ENCODE results near the gene ATG4C. TPM values are rescaled to one million over a fixed set of nuclear protein-coding genes. Genes with fewer than 3 reads are reported as not detected.
"Not testable (repeated sequence)": the region's sequence is repeated elsewhere in the genome, so short reads cannot be mapped to it uniquely, and the experiment has no call there.

The ATG4C gene
- total RNA-seq, 1 donor: 13.5 TPM

DNA sequence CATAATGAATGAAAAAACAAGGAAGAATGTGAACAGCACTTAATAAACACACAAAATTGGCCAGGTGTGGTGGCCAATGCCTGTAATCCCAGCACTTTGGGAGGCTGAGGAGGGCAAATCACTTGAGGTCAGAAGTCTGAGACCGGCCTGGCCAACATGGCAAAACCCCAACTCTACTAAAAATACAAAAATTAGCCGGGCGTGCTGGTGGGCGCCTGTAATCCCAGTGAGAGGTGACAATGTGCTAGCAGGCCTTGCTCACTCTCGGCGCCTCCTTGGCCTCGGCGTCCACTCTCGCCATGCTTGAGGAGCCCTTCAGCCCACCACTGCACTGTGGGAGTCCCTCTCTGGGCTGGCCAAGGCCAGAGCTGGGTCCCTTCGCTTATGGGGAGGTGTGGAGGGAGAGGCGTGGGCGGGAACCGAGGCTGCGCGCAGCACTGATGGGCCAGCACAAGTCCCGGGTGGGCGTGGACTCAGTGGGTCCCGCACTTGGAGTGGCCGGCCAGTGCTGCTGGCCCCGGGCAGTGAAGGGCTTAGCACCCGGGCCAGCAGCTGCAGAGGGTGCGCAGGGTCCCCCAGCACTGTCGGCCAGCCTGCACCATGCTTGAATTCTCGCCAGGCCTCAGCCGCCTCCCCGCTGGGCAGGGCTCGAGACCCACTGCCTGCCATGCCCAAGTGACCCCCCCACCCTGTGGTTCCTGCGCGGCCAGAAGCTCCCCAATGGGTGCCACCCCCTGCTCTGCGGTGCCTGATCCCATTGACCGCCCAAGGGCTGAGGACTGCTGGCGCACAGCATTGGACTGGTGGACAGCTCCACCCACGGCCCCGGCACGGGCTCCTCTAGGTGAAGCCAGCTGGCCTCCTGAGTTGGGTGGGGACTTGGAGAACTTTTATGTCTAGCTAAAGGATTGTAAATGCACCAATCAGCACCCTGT is 30.6 kb upstream of the ATG4C start:
- H3K4me3 ChIP-seq (ENCODE audit: low read depth, low read length): no peak overlapping the region
- TF ChIP-seq, protein P1, sequence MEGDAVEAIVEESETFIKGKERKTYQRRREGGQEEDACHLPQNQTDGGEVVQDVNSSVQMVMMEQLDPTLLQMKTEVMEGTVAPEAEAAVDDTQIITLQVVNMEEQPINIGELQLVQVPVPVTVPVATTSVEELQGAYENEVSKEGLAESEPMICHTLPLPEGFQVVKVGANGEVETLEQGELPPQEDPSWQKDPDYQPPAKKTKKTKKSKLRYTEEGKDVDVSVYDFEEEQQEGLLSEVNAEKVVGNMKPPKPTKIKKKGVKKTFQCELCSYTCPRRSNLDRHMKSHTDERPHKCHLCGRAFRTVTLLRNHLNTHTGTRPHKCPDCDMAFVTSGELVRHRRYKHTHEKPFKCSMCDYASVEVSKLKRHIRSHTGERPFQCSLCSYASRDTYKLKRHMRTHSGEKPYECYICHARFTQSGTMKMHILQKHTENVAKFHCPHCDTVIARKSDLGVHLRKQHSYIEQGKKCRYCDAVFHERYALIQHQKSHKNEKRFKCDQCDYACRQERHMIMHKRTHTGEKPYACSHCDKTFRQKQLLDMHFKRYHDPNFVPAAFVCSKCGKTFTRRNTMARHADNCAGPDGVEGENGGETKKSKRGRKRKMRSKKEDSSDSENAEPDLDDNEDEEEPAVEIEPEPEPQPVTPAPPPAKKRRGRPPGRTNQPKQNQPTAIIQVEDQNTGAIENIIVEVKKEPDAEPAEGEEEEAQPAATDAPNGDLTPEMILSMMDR (IDR thresholded peaks at IDR 0.05; ENCODE audit: insufficient read depth, low read length): no peak
- no peak for DNase-seq (ENCODE audit: low read depth)

DNA sequence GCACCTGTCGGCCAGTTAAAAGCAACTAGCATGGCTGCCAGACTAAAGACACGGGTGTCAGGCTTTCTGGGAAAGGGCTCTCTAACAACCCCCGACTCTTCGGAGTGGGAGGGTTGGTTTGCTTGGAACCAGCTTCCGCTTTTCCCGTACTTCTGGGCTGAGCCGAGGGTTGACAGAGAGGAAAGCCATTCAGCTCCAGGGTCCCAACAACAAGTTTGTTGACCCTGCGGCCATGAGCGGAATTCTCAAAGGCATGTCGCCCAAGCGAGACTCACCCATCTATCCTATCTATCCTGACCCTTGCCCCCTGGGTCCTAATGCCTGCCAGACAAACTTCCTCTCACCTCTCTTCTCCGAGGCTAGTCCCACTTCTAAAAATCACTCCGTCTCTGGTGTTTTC is 29.0 kb upstream of the ATG4C start:
- not testable (repeated sequence) for DNase-seq (ENCODE audit: low read depth); H3K4me3 ChIP-seq (ENCODE audit: low read depth, low read length)

DNA sequence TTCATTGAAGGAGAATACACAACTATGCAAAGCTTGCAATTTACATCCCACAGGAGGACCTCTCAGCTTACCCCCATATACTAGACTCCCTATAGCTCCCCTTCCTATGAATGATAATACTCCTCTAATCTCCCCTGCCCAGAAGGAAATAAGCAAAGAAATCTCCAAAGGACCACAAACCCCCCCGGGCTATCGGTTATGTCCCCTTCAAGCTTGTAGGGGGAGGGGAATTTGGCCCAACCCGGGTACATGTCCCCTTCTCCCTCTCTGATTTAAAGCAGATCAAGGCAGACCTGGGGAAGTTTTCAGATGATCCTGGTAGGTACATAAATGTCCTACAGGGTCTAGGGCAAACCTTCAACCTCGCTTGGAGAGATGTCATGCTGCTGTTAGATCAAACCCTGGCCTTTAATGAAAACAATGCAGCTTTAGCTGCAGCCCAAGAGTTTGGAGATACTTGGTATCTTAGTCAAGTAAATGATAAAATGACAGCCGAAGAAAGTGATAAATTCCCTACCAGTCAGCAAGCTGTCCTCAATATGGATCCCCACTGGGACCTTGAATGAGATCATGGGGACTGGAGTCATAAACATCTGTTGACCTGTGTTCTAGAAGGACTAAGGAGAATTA is 27.6 kb upstream of the ATG4C start:
- DNase-seq (ENCODE audit: low read depth); H3K4me3 ChIP-seq (ENCODE audit: low read depth, low read length): not testable (repeated sequence)

DNA sequence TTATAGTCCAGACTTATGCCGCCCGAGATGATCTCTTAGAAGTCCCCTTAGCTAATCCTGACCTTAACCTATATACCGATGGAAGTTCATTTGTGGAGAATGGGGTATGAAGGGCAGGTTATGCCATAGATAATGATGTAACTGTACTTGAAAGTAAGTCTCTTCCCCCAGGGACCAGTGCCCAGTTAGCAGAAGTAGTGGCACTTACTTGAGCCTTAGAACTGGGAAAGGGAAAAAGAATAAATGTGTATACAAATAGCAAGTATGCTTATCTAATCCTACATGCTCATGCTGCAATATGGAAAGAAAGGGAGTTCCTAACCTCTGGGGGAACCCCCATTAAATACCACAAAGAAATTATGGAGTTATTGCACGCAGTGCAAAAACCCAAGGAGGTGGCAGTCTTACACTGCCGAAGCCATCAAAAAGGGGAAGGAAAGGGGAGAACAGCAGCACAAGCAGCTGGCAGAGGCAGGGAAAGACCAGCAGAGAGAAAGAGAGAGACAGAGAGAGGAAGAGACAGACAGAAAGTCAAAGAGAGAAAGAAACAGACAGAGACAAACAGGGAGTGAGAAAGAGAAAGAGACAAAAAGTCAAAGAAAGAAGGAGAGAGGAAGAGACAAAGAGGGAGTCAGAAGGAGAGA is 24.6 kb upstream of the ATG4C start:
- not testable (repeated sequence) for H3K4me3 ChIP-seq (ENCODE audit: low read depth, low read length); DNase-seq (ENCODE audit: low read depth)

DNA sequence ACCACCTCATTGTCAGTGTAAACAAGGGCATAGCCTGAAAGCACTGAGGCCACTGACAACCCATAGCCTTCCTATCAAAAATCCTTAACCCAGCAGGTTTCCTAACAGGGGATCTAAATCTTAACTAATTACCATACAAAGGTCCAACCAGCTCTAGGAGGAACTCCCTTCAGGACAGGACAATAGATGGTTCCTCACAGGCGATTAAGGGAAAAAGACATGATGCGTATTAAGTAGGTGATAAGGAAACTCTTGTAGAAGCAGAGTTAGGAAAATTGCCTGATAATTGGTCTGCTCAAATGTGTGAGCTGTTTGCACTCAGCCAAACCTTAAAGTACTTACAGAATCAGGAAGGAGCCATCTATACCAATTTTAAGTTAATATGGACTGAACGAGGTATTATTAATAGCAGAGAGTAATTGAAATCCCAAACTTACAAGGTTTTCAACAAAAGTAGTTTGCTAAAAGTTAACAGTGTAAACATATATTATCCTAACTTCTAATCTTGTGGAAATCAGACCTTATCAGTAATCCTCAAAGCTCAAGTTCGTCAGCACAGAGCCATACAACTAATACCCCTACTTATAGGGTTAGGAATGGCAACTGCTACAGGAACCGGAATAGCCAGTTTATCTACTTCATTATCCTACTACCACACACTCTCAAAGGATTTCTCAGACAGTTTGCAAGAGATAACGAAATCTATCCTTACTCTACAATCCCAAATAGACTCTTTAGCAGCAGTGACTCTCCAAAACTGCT is 23.7 kb upstream of the ATG4C start:
- DNase-seq (ENCODE audit: low read depth); H3K4me3 ChIP-seq (ENCODE audit: low read depth, low read length): not testable (repeated sequence)

DNA sequence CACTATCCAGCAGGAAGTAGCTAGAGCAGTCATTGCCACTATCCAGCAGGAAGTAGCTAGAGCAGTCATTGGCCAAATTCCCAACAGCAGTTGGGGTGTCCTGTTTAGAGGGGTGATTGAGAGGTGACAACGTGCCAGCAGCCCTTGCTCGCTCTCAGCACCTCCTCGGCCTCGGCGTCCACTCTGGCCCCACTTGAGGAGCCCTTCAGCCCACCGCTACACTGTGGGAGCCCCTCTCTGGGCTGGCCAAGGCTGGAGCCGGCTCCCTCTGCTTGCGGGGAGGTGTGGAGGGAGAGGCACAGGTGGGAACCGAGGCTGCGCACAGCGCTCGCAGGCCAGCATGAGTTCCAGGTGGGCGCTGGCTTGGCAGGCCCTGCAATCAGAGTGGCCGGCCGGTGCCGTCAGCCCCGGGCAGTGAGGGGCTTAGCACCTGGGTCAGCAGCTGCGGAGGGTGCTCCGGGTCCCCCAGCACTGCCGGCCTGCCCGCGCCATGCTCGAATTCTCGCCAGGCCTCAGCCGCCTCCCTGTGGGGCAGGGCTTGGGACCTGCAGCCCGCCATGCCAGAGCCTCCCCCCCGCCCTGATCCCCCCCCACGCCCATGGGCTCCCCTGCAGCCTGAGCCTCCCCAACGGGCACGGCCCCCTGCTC is 22.6 kb upstream of the ATG4C start:
- not testable (repeated sequence) for H3K4me3 ChIP-seq (ENCODE audit: low read depth, low read length); DNase-seq (ENCODE audit: low read depth)

DNA sequence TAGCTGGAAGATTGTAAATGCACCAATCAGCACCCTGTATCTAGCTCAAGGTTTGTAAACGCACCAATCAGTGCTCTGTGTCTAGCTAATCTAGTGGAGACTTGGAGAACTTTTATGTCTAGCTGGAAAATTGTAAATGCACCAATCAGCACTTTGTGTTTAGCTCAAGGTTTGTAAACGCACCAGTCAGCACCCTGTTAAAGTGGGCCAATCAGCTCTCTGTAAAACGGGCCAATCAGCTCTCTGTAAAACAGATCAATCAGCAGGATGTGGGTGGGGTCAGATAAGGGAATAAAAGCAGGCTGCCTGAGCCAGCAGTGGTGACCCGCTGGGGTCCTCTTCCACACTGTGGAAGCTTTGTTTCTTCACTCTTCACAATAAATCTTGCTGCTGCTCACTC is 21.9 kb upstream of the ATG4C start:
- not testable (repeated sequence) for DNase-seq (ENCODE audit: low read depth); H3K4me3 ChIP-seq (ENCODE audit: low read depth, low read length)

DNA sequence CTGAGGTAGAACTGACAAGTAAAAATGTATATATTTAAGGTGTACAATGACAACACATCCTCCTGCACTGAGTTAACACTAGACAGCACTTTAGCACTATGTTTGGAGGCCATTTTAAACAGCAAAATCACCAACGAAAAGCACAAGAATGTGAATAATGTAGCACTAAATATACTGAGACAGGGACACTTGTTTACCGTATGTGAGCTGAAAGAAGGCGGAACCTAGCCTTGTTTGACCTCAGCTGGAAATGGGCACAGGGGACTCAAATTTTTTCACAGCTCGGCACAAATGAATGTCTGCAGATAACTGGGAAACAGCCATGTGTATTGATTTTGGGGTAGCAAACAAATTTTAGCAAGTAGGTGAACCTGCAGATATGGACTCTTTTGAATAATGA is 18.0 kb upstream of the ATG4C start:
- no peak overlapping the region for H3K4me3 ChIP-seq (ENCODE audit: low read depth, low read length)
- DNase-seq (ENCODE audit: low read depth): no peak
- TF ChIP-seq, protein P1 (IDR thresholded peaks at IDR 0.05; ENCODE audit: insufficient read depth, low read length): no peak

DNA sequence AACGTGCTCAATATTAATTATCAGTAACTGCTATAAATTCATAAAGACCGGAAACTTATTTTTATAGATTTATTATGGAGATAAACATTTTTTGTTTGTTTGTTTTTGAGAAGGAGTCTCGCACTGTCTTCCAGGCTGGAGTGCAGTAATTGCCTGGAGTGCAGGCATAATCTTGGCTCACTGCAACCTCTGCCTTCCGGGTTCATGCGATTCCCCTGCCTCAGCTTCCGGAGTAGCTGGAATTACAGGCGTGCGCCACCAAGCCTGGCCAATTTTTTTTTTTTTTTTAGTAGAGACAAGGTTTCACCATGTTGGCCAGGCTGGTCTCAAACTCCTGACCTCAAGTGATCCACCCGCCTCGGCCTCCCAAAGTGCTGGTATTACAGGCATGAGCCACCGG is 15.4 kb upstream of the ATG4C start:
- not testable (repeated sequence) for H3K4me3 ChIP-seq (ENCODE audit: low read depth, low read length); DNase-seq (ENCODE audit: low read depth)

DNA sequence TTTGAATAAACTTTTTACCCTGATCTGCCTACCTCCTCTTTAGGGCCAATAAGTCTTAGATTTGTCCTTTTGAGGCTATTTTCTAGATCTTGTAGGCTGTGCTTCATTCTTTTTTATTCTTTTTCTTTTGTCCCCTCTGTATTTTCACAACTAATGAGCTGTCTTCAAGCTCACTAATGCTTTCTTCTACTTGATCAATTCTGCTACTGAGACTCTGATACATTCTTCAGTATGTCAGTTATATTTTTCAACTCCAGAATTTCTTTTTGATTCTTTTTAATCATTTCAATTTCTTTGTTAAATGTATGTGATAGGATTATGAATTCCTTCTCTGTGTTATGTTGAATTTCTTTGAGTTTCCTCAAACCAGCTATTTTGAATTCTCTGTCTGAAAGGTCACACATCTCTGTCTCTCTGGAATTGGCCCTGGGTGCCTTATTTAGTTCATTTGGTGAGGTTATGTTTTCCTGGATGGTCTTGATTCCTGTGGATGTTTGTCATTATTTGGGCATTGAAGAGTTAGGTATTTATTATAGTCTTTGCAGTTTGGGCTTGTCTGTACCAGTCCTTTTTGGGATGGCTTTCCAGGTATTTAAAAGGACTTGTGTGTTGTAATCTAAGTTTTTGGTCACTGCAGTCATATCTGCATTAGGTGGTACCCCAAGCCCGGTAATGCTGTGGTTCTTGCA is 11.2 kb upstream of the ATG4C start:
- TF ChIP-seq, protein P1 (IDR thresholded peaks at IDR 0.05; ENCODE audit: insufficient read depth, low read length): no peak

More for the DNA sequence above, 11.2 kb upstream of the ATG4C start:
- no peak overlapping the region for H3K4me3 ChIP-seq (ENCODE audit: low read depth, low read length)
- DNase-seq (ENCODE audit: low read depth): no peak

Data from fibroblast of the aortic adventitia (primary cell).